ENCODE results near the gene DICER1.

DICER1 gene

GRCh38 chr14:95153866-95154265, 3.5 kb downstream of the DICER1 start:
- TF ChIP-seq ZNF565 (CRISPR knock-in tag; conservative IDR thresholded peaks at IDR 0.05; ENCODE audit: low read depth) (no peak), CREB5 (CRISPR knock-in tag; IDR thresholded peaks at IDR 0.05; ENCODE audit: low read depth) (no peak)

GRCh38 chr14:95151561-95151960, 5.8 kb downstream of the DICER1 start:
- no peak for ATAC-seq
- no peak for TF ChIP-seq ESRRG (CRISPR knock-in tag; IDR thresholded peaks at IDR 0.05)
- no peak for TF ChIP-seq BACH2 (CRISPR knock-in tag; IDR thresholded peaks at IDR 0.05; ENCODE audit: borderline replicate concordance)
- no peak for TF ChIP-seq CREB5 (CRISPR knock-in tag; IDR thresholded peaks at IDR 0.05; ENCODE audit: low read depth)
- TF ChIP-seq TSHZ2 (CRISPR knock-in tag; IDR thresholded peaks at IDR 0.05): no peak
- no peak for TF ChIP-seq TOX (CRISPR knock-in tag; IDR thresholded peaks at IDR 0.05; ENCODE audit: borderline replicate concordance)
- TF ChIP-seq ZFP30 (CRISPR knock-in tag; IDR thresholded peaks at IDR 0.05): no peak
- TF ChIP-seq RARB (CRISPR knock-in tag; IDR thresholded peaks at IDR 0.05): no peak
- no peak for TF ChIP-seq ZNF565 (CRISPR knock-in tag; conservative IDR thresholded peaks at IDR 0.05; ENCODE audit: low read depth)
- TF ChIP-seq TCF4 (CRISPR knock-in tag; IDR thresholded peaks at IDR 0.05; ENCODE audit: borderline replicate concordance): no peak
- no peak for TF ChIP-seq CSRNP3 (CRISPR knock-in tag; IDR thresholded peaks at IDR 0.05)
- no peak for TF ChIP-seq OSR1 (CRISPR knock-in tag; IDR thresholded peaks at IDR 0.05)
- TF ChIP-seq GLIS3 (CRISPR knock-in tag; IDR thresholded peaks at IDR 0.05): no peak
- no peak for TF ChIP-seq ZNF8 (CRISPR knock-in tag; IDR thresholded peaks at IDR 0.05)
- TF ChIP-seq CSDC2 (CRISPR knock-in tag; IDR thresholded peaks at IDR 0.05): no peak
- TF ChIP-seq PATZ1 (CRISPR knock-in tag; IDR thresholded peaks at IDR 0.05; ENCODE audit: borderline replicate concordance): no peak
- no peak for TF ChIP-seq PPARA (CRISPR knock-in tag; IDR thresholded peaks at IDR 0.05; ENCODE audit: borderline replicate concordance)
- TF ChIP-seq POU6F1 (CRISPR knock-in tag; IDR thresholded peaks at IDR 0.05; ENCODE audit: borderline replicate concordance, low read depth): no peak
- TF ChIP-seq ZFP3 (CRISPR knock-in tag; IDR thresholded peaks at IDR 0.05): no peak

More at GRCh38 chr14:95153866-95154265, 3.5 kb downstream of the DICER1 start:
- ATAC-seq: no peak

- no peak for TF ChIP-seq SNAI2 (CRISPR knock-in tag; IDR thresholded peaks at IDR 0.05)
- TF ChIP-seq TSHZ2 (CRISPR knock-in tag; IDR thresholded peaks at IDR 0.05): no peak
- TF ChIP-seq ARNTL (CRISPR knock-in tag; IDR thresholded peaks at IDR 0.05; ENCODE audit: borderline replicate concordance, low read depth): no peak
- no peak for ATAC-seq
Measured at GRCh38 chr14:95150910-95151309, 6.4 kb downstream of the DICER1 start.

All from SK-N-SH treated with all-trans-retinoic acid at 6 μM for 48 hours (cell line).